ENCODE measurements around the gene TRIM16. TPM values are rescaled to one million over a fixed set of nuclear protein-coding genes. Genes with fewer than 3 reads are reported as not detected.
A peak's percentile ranks its signal among the peaks of the same experiment; 100 is the strongest.
"Not testable (repeated sequence)": the region's sequence is repeated elsewhere in the genome, so short reads cannot be mapped to it uniquely, and the experiment has no call there.

The TRIM16 gene
- total RNA-seq, 2 donors from 2014 or later: 13.9 to 20.4 TPM

DNA sequence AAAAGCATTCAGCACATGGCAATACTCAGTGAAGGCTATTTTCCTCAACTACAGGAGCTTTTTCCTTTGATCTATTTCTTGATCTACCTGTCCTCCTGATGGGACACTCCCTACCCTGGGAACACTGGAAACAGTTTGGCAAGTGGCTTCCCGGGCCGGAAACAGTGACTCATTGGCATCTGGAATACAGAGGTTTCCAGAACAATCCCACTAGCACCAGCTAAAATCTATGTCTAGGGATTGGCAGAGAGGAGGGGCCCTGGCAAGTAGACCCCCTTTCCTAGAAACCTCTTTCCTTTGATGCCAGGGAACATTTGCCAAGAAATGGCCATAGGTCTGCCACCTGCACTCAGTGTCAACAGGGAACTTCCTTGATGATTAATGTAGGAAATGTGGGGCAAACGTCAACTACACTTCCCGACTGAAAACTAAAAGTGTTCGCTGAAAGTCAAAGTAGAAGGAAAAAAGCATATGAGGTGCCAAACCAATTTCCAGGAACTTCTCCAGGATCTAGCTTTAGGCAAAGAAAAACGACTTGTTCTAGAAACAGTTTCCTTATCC, 34.2 kb downstream of the TRIM16 start:
- Mint-ChIP-seq H3K27me3 (no peaks in the 10 kb centered on the region), H3K4me3 (no peak overlapping the region), H3K27ac (no peak overlapping the region), H3K4me1 (no peaks in the 10 kb centered on the region), H3K9me3 (no peaks in the 10 kb centered on the region), H3K36me3 (ENCODE audit: low read depth) (no peaks in the 10 kb centered on the region)
- ATAC-seq (replicated peaks): no peak

GRCh38 chr17:15648386-15648785, 35.7 kb downstream of the TRIM16 start:
- no peaks in the 10 kb centered on the region for H3K4me1 Mint-ChIP-seq
- no peaks in the 10 kb centered on the region for H3K36me3 Mint-ChIP-seq (ENCODE audit: low read depth)
- no peak overlapping the region for H3K4me3 Mint-ChIP-seq
- H3K27me3 Mint-ChIP-seq: no peaks in the 10 kb centered on the region
- H3K27ac Mint-ChIP-seq: no peak overlapping the region
- no peaks in the 10 kb centered on the region for H3K9me3 Mint-ChIP-seq
- ATAC-seq (replicated peaks): no peak

GRCh38 chr17:15645942-15646312, 38.2 kb downstream of the TRIM16 start:
- not testable (repeated sequence) for H3K4me3 Mint-ChIP-seq, H3K9me3 Mint-ChIP-seq

DNA sequence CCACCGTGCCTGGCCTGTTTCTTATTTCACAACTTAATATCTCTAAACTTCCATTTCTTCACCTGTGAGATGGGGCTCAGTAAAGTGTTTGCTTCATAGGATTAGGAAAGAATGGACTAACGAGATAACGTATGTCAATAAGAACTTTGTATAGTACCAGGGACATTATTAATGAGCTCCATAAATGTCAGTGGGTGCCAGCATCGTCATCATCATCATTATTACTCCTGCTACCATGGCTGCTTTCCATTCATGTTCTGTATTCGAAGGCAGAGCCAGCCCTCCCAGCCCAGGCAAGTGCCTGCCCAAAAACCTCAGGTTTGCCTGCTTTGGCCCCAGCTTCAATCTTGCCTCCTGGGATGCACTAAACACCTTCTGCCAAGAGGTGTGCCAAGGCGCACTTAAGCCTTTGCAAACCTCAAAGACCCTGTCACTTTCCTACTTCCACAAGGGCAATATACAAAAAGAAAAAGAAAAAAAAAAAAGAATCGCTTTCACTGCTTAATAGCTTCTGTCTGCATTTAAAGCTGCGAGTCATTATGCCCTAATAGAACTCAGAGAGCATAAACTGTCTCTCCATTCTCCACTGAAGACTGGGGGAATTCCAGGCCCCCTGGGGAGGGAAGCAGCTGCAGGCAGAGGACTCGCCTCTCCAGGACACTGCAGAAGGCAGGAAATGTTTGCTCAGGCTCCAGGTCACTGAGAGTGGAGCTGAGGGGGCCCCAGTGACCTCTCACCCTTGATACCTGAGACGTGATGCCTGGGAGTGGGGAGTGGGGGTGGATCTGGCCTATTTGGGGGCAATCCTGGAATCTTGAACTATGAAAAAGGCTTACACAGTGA, 38.8 kb downstream of the TRIM16 start:
- peak; percentile 34 for ATAC-seq (replicated peaks)
- peak overlapping the region; percentile 31 for H3K27ac Mint-ChIP-seq
- H3K9me3 Mint-ChIP-seq; H3K4me1 Mint-ChIP-seq; H3K4me3 Mint-ChIP-seq; H3K36me3 Mint-ChIP-seq (ENCODE audit: low read depth); H3K27me3 Mint-ChIP-seq: not testable (repeated sequence)

More at GRCh38 chr17:15645942-15646312, 38.2 kb downstream of the TRIM16 start:
- H3K36me3 Mint-ChIP-seq (ENCODE audit: low read depth); H3K27me3 Mint-ChIP-seq; H3K4me1 Mint-ChIP-seq: not testable (repeated sequence)
- H3K27ac Mint-ChIP-seq: peak overlapping the region; percentile 31
- ATAC-seq (replicated peaks): peak; percentile 63

- H3K36me3 Mint-ChIP-seq (ENCODE audit: low read depth); H3K27ac Mint-ChIP-seq; H3K9me3 Mint-ChIP-seq; H3K4me1 Mint-ChIP-seq; H3K27me3 Mint-ChIP-seq; H3K4me3 Mint-ChIP-seq; ATAC-seq (replicated peaks): not testable (repeated sequence)
Measured at GRCh38 chr17:15642505-15643251, 41.4 kb downstream of the TRIM16 start.

DNA sequence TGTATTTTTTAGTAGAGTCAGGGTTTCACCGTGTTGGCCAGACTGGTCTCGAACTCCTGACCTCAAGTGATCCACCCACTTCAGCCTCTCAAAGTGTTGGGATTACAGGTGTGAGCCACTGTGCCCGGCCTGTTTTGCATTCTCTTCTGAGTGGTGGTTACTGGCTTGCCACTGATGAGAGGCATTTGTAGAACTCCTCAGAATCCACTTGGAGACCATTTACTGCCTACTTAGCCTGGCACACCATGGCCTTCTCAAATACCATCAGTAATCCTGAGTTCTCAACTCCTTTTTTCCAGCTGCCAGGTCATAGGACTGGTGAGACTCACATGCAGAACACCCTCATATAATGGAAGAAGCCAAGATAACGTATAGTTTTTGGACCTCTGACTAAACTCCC, 42.1 kb downstream of the TRIM16 start:
- H3K27ac Mint-ChIP-seq; H3K36me3 Mint-ChIP-seq (ENCODE audit: low read depth); H3K9me3 Mint-ChIP-seq; ATAC-seq (replicated peaks); H3K4me3 Mint-ChIP-seq; H3K4me1 Mint-ChIP-seq; H3K27me3 Mint-ChIP-seq: not testable (repeated sequence)

- peaks cover 35% of the 10 kb centered on the region for H3K36me3 Mint-ChIP-seq (ENCODE audit: low read depth)
- H3K27ac Mint-ChIP-seq; H3K9me3 Mint-ChIP-seq; H3K27me3 Mint-ChIP-seq; H3K4me1 Mint-ChIP-seq; H3K4me3 Mint-ChIP-seq; ATAC-seq (replicated peaks): not testable (repeated sequence)
Measured at GRCh38 chr17:15630930-15631453, 53.1 kb downstream of the TRIM16 start.

DNA sequence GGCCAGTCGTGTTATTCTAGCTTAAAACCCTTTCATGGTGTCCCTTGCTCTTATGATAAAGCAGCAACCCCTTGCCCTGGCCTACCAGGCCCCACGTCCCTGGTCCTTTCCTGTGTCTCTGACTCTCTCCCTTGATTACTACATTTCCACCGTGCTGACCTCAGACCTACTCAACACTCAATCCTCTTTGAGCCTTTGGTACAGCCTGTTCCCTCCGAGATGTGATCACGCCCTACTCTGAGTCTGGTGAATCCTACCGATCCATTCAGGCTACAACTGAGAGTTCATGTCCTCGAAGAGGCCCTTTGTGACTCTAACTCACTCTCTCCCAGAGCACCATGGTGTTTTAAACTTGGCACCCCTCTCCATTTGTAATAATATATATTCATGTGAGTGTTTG, 54.1 kb downstream of the TRIM16 start:
- not testable (repeated sequence) for H3K27ac Mint-ChIP-seq, H3K9me3 Mint-ChIP-seq, H3K27me3 Mint-ChIP-seq

DNA sequence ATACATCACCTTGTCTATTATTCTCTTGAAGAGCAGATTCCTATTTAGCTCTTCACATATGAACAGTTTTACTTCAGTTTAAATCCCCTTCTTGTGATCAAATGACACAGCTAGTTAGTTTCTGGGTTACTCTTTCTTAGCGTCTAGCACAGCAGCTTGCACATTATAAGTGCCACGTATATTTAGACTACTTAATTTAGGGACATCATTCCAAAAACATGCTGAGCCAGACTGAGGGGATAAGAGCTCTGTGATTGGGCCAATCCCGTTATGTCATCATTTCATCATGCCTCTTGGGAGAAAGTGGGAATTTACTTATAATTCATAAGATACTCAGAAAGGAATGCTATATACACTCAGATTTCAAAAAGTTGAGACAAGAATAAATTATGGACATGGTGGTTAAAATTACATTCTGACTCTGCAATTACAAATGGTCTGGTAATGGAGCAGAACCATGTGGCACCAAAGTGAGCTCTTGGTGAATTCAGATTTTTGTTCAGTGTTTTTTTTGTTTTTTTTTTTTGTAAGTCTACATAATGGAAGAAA, 60.4 kb downstream of the TRIM16 start:
- H3K27me3 Mint-ChIP-seq; H3K4me1 Mint-ChIP-seq; H3K4me3 Mint-ChIP-seq; H3K9me3 Mint-ChIP-seq; ATAC-seq (replicated peaks); H3K27ac Mint-ChIP-seq: not testable (repeated sequence)
- H3K36me3 Mint-ChIP-seq (ENCODE audit: low read depth): peaks cover 15% of the 10 kb centered on the region

More for the DNA sequence above, 54.1 kb downstream of the TRIM16 start:
- not testable (repeated sequence) for ATAC-seq (replicated peaks); H3K4me1 Mint-ChIP-seq; H3K4me3 Mint-ChIP-seq
- H3K36me3 Mint-ChIP-seq (ENCODE audit: low read depth): peaks cover 35% of the 10 kb centered on the region

DNA sequence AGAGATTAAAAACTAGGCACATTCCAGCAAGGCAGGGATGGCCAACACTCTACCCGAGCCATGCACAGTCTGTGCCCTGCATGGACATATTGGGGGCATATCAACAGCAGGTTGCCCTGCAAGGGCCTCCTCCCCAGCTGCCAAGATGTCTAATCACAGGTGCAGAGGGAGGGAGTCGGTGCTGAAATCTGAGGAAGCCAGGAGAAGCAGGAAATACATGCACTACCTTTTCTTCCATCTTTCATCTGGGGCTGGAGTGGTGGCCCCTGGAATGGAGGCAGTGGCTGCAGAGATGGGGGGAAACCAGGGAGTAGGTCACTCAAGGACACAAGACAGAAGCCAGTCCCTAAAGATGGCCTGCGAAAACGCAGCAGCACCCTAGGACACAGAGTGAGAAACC, 60.9 kb downstream of the TRIM16 start:
- not testable (repeated sequence) for ATAC-seq (replicated peaks); H3K4me1 Mint-ChIP-seq; H3K27ac Mint-ChIP-seq; H3K9me3 Mint-ChIP-seq; H3K36me3 Mint-ChIP-seq (ENCODE audit: low read depth); H3K4me3 Mint-ChIP-seq; H3K27me3 Mint-ChIP-seq

DNA sequence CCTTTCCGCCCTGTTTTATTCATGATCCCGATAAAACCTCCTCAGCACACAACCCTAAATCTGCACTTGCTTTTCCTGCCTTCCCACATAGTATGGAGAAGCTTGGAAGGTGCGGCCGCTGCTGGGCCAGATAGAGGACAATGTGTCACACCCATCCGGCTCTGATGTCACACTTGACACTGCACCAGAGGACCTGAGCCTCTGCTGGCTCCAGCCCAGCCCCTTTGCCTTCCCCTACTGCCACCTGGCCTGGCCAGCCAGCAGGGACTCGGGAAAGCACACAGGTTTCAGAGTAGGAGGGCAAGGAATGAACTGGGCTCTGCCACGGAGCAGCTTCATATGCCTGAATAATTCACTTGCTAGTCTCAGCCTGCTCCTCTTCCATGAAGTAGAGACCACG, 62.0 kb downstream of the TRIM16 start:
- not testable (repeated sequence) for H3K36me3 Mint-ChIP-seq (ENCODE audit: low read depth)

DNA sequence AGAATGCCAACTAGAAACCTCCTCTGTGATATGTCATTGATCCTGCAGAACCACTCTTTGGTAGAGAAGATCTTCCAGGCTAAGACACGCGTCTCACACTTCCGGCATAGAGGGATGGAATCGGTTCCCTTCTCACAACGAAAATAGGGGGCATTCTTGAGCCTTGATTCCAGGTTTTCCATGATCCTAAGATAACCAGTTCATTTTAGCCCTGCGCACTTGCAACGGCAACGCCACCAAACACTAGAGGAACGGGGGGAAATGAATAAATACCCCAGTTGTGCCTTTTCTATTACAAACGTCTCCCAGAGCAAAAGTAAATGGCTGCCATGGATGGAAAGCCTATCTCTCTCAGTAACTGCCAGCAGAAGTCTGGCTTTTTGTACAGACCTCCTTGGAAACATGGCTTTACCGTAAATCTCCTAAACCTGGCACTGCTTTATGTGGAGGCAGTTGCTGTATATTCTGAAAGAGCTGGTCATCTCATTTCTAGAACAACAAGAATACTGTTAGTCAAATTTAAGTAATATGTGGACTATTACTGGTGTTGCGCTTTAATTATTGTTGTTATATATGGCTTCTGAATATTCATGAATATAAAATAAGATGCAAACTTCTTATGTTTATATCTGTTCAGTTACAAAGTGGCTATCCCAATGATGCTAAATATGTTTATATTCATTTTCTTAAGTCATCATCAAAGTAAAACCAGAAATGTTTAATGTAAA, 64.6 kb downstream of the TRIM16 start, which contains the start of gene FBXW10B:
FBXW10B (minus strand) TSS at position 374 of the 728 bp plus-strand sequence; CDS start at position 182, 192 bp downstream.
- H3K36me3 Mint-ChIP-seq (ENCODE audit: low read depth); H3K27ac Mint-ChIP-seq; ATAC-seq (replicated peaks); H3K27me3 Mint-ChIP-seq; H3K4me1 Mint-ChIP-seq; H3K9me3 Mint-ChIP-seq; H3K4me3 Mint-ChIP-seq: not testable (repeated sequence)

More for the DNA sequence above, 62.0 kb downstream of the TRIM16 start:
- H3K27me3 Mint-ChIP-seq; ATAC-seq (replicated peaks); H3K27ac Mint-ChIP-seq; H3K9me3 Mint-ChIP-seq; H3K4me1 Mint-ChIP-seq; H3K4me3 Mint-ChIP-seq: not testable (repeated sequence)

DNA sequence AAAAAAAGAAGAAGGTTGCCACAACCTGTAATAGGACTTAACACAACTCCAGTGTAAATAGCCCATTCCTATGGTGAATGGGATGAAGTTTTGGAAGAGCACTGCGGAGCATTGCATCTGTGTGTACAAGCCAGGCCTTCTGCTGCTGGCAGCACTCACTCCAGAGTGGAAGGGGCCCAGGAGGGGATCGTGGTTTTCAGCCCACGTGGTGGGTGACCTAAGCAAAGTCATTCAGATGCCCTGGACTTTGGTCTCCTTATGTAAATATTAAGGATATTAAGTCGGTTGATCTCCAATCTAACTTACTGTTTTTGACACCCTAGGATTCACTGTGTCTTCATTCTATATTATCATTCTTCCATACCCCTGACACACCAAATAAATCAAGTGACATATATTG, 67.3 kb downstream of the TRIM16 start:
- H3K36me3 Mint-ChIP-seq (ENCODE audit: low read depth); H3K27ac Mint-ChIP-seq; H3K27me3 Mint-ChIP-seq; H3K4me1 Mint-ChIP-seq; H3K4me3 Mint-ChIP-seq; H3K9me3 Mint-ChIP-seq; ATAC-seq (replicated peaks): not testable (repeated sequence)

DNA sequence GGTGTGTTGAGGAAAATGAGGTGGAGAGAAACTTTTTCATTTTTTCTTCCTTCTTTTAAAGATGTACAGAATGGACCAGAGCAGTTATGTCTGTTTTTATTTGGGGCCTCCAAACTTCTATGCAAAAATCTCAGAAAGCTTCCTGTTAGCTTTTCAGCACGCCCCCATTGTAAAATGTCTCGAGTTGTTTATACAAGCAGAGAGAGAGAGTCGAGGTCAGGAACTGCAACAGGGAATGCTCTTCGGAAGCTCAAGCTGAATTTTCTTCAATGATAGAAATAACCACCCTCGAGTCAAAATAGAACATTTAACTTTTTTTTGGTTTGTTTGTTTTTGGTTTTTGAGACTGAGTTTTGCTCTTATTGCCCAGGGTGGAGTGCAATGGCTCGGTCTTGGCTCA, 68.3 kb downstream of the TRIM16 start:
- H3K4me1 Mint-ChIP-seq; H3K9me3 Mint-ChIP-seq; H3K27me3 Mint-ChIP-seq; H3K4me3 Mint-ChIP-seq; ATAC-seq (replicated peaks); H3K27ac Mint-ChIP-seq; H3K36me3 Mint-ChIP-seq (ENCODE audit: low read depth): not testable (repeated sequence)

Data from activated T-helper 17 cell treated with anti-CD3 and anti-CD28 coated beads, Interleukin-2, amount 50 U/mL, for 72 hours (primary cell).